K562 (cell line): ENCODE data around the gene METAP1D. TPM values are rescaled to one million over a fixed set of nuclear protein-coding genes. Genes with fewer than 3 reads are reported as not detected.

Experiments used
- BHLHE40 ChIP-seq: IDR thresholded peaks from 2 replicates; pipeline ENCODE4 v1.6.1; 2011; ENCODE audit warnings: low read length, improper control_type of control experiment
- CAMTA2 ChIP-seq: fragments of 250-450 bp; sonication (Bioruptor Pico); conservative IDR thresholded peaks from 2 replicates; pipeline ENCODE4 v1.5.1; 2022
- GABPB1 ChIP-seq: sonication (generic); formaldehyde crosslinking; IDR thresholded peaks from 2 replicates; pipeline ENCODE4 v1.8.0; 2022; ENCODE audit warnings: mild to moderate bottlenecking, missing genetic modification reagents
- KLF13 ChIP-seq: fragments of 450-650 bp; IDR thresholded peaks from 2 replicates; pipeline ENCODE4 v1.6.1; 2016; ENCODE audit warnings: missing genetic modification characterization, low read depth, mild to moderate bottlenecking, missing compliant biosample characterization, moderate library complexity, borderline replicate concordance
- MBD2 ChIP-seq: sonication (generic); IDR thresholded peaks from 2 replicates; pipeline ENCODE4 v1.6.1; 2016; ENCODE audit warnings: low read depth, borderline replicate concordance
- POLR2AphosphoS5 ChIP-seq: IDR thresholded peaks from 2 replicates; pipeline ENCODE4 v1.6.1; 2011; ENCODE audit warnings: mild to moderate bottlenecking, low read depth, low read length, moderate library complexity; ENCODE audit not compliant: control insufficient read depth, insufficient read depth
- RBM14 ChIP-seq: fragments of 200-400 bp; formaldehyde crosslinking; IDR thresholded peaks from 2 replicates; pipeline ENCODE4 v1.6.1; 2018; ENCODE audit warnings: low read depth, mild to moderate bottlenecking, low read length, moderate library complexity, borderline replicate concordance; ENCODE audit not compliant: insufficient read depth
- ZNF431 ChIP-seq: sonication (generic); formaldehyde crosslinking; IDR thresholded peaks from 2 replicates; pipeline ENCODE4 v1.8.0; 2022; ENCODE audit warnings: mild to moderate bottlenecking, missing genetic modification reagents
- ZNF507 ChIP-seq: conservative IDR thresholded peaks from 2 replicates; pipeline ENCODE4 v1.6.1; 2017; ENCODE audit warnings: missing genetic modification characterization, missing compliant biosample characterization
- ZNF584 ChIP-seq: fragments of 200-800 bp; sonication (Bioruptor generic); IDR thresholded peaks from 2 replicates; pipeline ENCODE4 v1.6.1; 2016; ENCODE audit warnings: low read depth, mild to moderate bottlenecking, missing genetic modification characterization, missing compliant biosample characterization
- ZNF778 ChIP-seq: fragments of 450-650 bp; formaldehyde crosslinking; IDR thresholded peaks from 2 replicates; pipeline ENCODE4 v1.4.0; 2020; ENCODE audit warnings: mild to moderate bottlenecking, moderate library complexity
- polyA plus RNA-seq, 8 experiments: library from polyadenylated mRNA; depleted of rRNA in 4 of 8; stranded (reverse) in 5 of 8; unstranded in 3 of 8; fragments of >200 nt; fragmentation: Nextera tagmentation in 2 of 8; fragmentation: Illumina TruSeq in 1 of 8; extraction: Ambion mirVana in 2 of 8; extraction: Trizol in 1 of 8; gene quantifications; 2 replicates each; pipeline versions ENCODE4 v1.2.1 to v1.2.3, GENCODE V29; 2011 to 2014; ENCODE audit warnings: inconsistent platforms in 1 of 8, missing spikeins in 1 of 8
- total RNA-seq, 7 experiments: library from RNA; depleted of rRNA in 6 of 7; stranded (reverse); fragments of >200 nt in 6 of 7; fragmentation: Illumina TruSeq in 2 of 7; extraction: Trizol in 2 of 7; gene quantifications; 2 replicates each; pipeline versions ENCODE4 v1.2.1 to v1.2.3, GENCODE V29; 2011 to 2021; ENCODE audit warnings: low replicate concordance in 1 of 7
- TF ChIP-seq, protein P1 (sequence below): fragments of 450-650 bp; IDR thresholded peaks from 2 replicates; pipeline ENCODE4 v1.6.1; 2016; ENCODE audit warnings: mild to moderate bottlenecking, moderate library complexity
- TF ChIP-seq, protein P2 (sequence below): sonication (generic); formaldehyde crosslinking; IDR thresholded peaks from 2 replicates; pipeline ENCODE4 v1.8.1; 2023; ENCODE audit warnings: mild to moderate bottlenecking, missing genetic modification reagents

METAP1D gene
- total and polyA plus RNA-seq, 9 of the 15 experiments (the other 6 are each of a cell fraction or from before 2014, with no cell fraction given): 8.0 to 23.4 (median 15.7) TPM

DNA sequence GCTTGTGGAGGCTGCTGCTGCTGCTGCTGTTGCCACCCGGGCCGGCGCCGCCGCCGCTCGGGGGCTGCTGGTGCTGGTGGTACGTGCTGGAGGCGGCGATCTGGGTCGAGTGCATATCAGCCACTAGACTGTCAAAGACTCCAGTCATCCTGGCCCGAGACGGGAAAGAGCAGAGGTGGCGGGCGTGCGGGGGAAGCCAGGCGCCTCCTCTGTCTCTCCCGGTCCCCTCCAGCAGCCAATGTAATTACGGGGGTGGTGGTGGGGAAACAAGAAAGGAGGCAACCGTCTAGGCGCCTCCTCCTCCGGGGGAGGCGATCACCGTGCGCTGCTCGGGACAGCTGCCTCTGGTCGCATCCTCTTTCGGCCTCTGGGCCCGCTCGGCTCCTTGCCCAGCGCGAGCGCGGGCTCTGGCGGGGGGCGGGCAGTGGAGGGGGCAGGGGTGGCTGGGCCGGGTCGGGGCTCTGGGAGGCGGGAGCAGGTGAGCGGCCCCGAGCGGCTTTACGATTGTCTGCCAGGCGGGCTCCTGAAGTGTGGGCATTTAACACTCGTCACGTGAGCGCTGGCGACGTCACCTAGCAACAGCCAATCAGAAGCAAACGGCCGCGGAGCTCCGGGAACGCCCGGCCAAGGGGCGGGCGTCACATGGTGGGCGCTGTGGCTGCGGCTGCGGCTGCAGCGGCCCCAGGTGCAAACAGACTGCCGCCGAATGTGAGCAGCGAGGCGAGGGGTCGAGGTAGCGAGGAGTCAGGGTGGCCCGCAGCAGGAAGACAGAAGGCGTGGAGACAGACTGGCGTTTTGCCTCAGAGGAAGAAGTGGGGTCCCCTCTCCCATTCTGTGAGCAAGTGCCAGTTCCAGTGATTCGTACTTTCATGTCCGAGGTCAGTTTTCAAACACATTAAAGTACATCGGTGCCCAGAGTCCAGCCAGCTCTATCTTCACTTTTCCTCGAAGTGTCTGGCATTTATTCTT, 102.9 kb downstream of the METAP1D start, which contains the start of gene DLX2 (continued):
- TF ChIP-seq ZNF507 (tag) (no peak), ZNF584 (CRISPR knock-in tag) (0 out of 2 replicates have a peak, but pooled peaks have one; percentile 15), KLF13 (no peak), CAMTA2 (CRISPR knock-in tag) (no peak), ZNF431 (CRISPR knock-in tag) (no peak), GABPB1 (peak; percentile 27; the same call in 1 of the 2 replicates), MBD2 (0 out of 2 replicates have a peak, but pooled peaks have one; percentile 25), BHLHE40 (peak; percentile 98), POLR2AphosphoS5 (peak; percentile 28), RBM14 (0 out of 2 replicates have a peak, but pooled peaks have one; percentile 10), ZNF778 (CRISPR knock-in tag) (no peak)
- TF ChIP-seq, protein P1, sequence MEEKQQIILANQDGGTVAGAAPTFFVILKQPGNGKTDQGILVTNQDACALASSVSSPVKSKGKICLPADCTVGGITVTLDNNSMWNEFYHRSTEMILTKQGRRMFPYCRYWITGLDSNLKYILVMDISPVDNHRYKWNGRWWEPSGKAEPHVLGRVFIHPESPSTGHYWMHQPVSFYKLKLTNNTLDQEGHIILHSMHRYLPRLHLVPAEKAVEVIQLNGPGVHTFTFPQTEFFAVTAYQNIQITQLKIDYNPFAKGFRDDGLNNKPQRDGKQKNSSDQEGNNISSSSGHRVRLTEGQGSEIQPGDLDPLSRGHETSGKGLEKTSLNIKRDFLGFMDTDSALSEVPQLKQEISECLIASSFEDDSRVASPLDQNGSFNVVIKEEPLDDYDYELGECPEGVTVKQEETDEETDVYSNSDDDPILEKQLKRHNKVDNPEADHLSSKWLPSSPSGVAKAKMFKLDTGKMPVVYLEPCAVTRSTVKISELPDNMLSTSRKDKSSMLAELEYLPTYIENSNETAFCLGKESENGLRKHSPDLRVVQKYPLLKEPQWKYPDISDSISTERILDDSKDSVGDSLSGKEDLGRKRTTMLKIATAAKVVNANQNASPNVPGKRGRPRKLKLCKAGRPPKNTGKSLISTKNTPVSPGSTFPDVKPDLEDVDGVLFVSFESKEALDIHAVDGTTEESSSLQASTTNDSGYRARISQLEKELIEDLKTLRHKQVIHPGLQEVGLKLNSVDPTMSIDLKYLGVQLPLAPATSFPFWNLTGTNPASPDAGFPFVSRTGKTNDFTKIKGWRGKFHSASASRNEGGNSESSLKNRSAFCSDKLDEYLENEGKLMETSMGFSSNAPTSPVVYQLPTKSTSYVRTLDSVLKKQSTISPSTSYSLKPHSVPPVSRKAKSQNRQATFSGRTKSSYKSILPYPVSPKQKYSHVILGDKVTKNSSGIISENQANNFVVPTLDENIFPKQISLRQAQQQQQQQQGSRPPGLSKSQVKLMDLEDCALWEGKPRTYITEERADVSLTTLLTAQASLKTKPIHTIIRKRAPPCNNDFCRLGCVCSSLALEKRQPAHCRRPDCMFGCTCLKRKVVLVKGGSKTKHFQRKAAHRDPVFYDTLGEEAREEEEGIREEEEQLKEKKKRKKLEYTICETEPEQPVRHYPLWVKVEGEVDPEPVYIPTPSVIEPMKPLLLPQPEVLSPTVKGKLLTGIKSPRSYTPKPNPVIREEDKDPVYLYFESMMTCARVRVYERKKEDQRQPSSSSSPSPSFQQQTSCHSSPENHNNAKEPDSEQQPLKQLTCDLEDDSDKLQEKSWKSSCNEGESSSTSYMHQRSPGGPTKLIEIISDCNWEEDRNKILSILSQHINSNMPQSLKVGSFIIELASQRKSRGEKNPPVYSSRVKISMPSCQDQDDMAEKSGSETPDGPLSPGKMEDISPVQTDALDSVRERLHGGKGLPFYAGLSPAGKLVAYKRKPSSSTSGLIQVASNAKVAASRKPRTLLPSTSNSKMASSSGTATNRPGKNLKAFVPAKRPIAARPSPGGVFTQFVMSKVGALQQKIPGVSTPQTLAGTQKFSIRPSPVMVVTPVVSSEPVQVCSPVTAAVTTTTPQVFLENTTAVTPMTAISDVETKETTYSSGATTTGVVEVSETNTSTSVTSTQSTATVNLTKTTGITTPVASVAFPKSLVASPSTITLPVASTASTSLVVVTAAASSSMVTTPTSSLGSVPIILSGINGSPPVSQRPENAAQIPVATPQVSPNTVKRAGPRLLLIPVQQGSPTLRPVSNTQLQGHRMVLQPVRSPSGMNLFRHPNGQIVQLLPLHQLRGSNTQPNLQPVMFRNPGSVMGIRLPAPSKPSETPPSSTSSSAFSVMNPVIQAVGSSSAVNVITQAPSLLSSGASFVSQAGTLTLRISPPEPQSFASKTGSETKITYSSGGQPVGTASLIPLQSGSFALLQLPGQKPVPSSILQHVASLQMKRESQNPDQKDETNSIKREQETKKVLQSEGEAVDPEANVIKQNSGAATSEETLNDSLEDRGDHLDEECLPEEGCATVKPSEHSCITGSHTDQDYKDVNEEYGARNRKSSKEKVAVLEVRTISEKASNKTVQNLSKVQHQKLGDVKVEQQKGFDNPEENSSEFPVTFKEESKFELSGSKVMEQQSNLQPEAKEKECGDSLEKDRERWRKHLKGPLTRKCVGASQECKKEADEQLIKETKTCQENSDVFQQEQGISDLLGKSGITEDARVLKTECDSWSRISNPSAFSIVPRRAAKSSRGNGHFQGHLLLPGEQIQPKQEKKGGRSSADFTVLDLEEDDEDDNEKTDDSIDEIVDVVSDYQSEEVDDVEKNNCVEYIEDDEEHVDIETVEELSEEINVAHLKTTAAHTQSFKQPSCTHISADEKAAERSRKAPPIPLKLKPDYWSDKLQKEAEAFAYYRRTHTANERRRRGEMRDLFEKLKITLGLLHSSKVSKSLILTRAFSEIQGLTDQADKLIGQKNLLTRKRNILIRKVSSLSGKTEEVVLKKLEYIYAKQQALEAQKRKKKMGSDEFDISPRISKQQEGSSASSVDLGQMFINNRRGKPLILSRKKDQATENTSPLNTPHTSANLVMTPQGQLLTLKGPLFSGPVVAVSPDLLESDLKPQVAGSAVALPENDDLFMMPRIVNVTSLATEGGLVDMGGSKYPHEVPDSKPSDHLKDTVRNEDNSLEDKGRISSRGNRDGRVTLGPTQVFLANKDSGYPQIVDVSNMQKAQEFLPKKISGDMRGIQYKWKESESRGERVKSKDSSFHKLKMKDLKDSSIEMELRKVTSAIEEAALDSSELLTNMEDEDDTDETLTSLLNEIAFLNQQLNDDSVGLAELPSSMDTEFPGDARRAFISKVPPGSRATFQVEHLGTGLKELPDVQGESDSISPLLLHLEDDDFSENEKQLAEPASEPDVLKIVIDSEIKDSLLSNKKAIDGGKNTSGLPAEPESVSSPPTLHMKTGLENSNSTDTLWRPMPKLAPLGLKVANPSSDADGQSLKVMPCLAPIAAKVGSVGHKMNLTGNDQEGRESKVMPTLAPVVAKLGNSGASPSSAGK: peak; percentile 90
- TF ChIP-seq, protein P2, sequence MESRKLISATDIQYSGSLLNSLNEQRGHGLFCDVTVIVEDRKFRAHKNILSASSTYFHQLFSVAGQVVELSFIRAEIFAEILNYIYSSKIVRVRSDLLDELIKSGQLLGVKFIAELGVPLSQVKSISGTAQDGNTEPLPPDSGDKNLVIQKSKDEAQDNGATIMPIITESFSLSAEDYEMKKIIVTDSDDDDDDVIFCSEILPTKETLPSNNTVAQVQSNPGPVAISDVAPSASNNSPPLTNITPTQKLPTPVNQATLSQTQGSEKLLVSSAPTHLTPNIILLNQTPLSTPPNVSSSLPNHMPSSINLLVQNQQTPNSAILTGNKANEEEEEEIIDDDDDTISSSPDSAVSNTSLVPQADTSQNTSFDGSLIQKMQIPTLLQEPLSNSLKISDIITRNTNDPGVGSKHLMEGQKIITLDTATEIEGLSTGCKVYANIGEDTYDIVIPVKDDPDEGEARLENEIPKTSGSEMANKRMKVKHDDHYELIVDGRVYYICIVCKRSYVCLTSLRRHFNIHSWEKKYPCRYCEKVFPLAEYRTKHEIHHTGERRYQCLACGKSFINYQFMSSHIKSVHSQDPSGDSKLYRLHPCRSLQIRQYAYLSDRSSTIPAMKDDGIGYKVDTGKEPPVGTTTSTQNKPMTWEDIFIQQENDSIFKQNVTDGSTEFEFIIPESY (CRISPR knock-in tag): 0 out of 2 replicates have a peak, but pooled peaks have one; percentile 10
